ENCODE results near the gene TRIM28.
A peak's percentile ranks its signal among the peaks of the same experiment; 100 is the strongest.

The TRIM28 gene

DNA sequence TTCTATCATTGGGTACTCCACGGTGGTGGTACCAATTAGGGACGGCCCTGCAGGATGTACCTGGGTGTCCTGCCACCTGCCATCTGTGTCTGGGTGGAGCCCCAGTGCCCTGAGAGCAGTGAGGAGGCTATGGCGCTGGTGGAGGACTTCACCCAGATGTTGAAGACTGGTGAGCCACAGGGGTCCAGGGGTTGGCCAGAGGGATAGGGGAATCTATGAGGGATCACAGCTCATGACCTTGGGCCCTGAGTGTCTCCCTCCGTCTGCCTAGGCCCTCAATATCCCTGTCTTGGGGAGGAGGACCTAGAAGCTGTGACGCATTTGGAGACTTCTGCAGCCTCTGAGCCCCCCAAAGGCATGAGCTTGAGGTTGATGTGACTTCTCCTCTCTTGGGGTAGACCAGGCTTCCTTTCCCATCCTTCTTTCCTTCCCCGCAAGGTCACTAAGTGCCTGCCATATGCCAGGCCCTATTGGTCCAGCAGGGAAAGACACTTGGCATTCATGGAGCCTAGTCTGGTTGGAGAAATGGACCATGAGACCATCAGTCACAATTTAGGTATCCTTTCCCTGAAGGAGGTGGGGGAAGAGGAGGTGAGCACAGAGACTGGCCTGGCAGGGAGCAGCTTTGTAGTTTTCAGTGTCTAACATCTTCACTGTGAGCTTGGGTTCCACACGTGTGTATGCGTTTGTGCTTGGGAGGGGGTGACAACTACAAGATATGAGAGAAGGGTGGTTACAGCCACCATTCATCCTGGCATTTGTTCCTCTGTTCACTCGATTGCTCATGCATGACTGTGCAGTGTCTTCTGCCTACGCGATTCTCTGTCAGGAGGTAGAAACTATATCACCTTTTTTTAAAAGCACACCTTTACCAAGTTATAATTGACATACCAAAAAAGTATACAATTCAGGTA is 34.4 kb downstream of the TRIM28 start:
- in situ Hi-C loops (cut with HindIII; ENCODE audit: low pct_ligation_motif_present, low sequenced_read_pairs) = no loop called here
- no peak for DNase-seq
- TF ChIP-seq, protein P1, sequence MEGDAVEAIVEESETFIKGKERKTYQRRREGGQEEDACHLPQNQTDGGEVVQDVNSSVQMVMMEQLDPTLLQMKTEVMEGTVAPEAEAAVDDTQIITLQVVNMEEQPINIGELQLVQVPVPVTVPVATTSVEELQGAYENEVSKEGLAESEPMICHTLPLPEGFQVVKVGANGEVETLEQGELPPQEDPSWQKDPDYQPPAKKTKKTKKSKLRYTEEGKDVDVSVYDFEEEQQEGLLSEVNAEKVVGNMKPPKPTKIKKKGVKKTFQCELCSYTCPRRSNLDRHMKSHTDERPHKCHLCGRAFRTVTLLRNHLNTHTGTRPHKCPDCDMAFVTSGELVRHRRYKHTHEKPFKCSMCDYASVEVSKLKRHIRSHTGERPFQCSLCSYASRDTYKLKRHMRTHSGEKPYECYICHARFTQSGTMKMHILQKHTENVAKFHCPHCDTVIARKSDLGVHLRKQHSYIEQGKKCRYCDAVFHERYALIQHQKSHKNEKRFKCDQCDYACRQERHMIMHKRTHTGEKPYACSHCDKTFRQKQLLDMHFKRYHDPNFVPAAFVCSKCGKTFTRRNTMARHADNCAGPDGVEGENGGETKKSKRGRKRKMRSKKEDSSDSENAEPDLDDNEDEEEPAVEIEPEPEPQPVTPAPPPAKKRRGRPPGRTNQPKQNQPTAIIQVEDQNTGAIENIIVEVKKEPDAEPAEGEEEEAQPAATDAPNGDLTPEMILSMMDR (IDR thresholded peaks at IDR 0.05; ENCODE audit: low read depth, low read length, missing control alignments) = no peak
- peaks cover 10% of the 10 kb centered on the region for H3K36me3 ChIP-seq (replicated peaks)
- H3K4me3 ChIP-seq (ENCODE audit: low read depth, low read length) = no peak overlapping the region
- H3K27ac ChIP-seq = no peak overlapping the region
- H3K27me3 ChIP-seq (replicated peaks) = no peaks in the 10 kb centered on the region

GRCh38 chr19:58579473-58580142 is 35.7 kb downstream of the TRIM28 start:
- TF ChIP-seq, protein P1 (IDR thresholded peaks at IDR 0.05; ENCODE audit: low read depth, low read length, missing control alignments) = no peak
- Histone ChIP-seq H3K36me3 (replicated peaks) (peaks cover 12% of the 10 kb centered on the region), H3K4me3 (ENCODE audit: low read depth, low read length) (no peak overlapping the region), H3K27me3 (replicated peaks) (no peaks in the 10 kb centered on the region), H3K27ac (no peak overlapping the region)
- in situ Hi-C loops (cut with HindIII; ENCODE audit: low pct_ligation_motif_present, low sequenced_read_pairs) = no loop called here
- DNase-seq = no peak

- DNase-seq = peak; percentile 85
- Histone ChIP-seq H3K36me3 (replicated peaks) (peaks cover 12% of the 10 kb centered on the region), H3K4me3 (ENCODE audit: low read depth, low read length) (no peak overlapping the region), H3K27me3 (replicated peaks) (no peaks in the 10 kb centered on the region), H3K27ac (no peak overlapping the region)
- in situ Hi-C loops (cut with HindIII; ENCODE audit: low pct_ligation_motif_present, low sequenced_read_pairs) = no loop called here
- TF ChIP-seq, protein P1 (IDR thresholded peaks at IDR 0.05; ENCODE audit: low read depth, low read length, missing control alignments) = peak; percentile 96
These were observed 37.6 kb downstream of the TRIM28 start for GRCh38 chr19:58581227-58582141.

DNA sequence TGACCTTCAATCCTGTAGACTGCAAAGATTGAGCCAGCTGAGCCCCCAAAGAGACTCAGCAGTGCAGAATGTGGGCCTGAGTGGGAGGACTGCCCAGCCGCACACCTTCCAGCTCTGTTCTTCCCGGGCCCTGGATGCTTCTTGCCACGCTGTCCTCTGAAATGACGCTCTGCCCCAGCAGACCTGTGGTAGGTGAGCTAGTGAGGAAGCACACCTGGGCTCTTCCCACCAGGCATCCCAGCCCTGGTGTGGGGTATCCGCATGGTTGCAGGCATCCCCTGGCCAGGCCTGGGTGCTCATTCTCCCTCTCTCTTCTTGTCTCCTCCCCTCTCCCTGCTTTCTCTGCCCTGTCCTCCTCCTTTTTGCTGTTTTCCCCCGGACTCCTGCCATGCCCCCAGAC is 39.1 kb downstream of the TRIM28 start:
- Histone ChIP-seq H3K27me3 (replicated peaks) (no peaks in the 10 kb centered on the region), H3K27ac (no peak overlapping the region), H3K4me3 (ENCODE audit: low read depth, low read length) (no peak overlapping the region), H3K36me3 (replicated peaks) (peaks cover 12% of the 10 kb centered on the region)
- TF ChIP-seq, protein P1 (IDR thresholded peaks at IDR 0.05; ENCODE audit: low read depth, low read length, missing control alignments) = no peak
- DNase-seq = no peak
- in situ Hi-C loops (cut with HindIII; ENCODE audit: low pct_ligation_motif_present, low sequenced_read_pairs) = no loop called here

DNA sequence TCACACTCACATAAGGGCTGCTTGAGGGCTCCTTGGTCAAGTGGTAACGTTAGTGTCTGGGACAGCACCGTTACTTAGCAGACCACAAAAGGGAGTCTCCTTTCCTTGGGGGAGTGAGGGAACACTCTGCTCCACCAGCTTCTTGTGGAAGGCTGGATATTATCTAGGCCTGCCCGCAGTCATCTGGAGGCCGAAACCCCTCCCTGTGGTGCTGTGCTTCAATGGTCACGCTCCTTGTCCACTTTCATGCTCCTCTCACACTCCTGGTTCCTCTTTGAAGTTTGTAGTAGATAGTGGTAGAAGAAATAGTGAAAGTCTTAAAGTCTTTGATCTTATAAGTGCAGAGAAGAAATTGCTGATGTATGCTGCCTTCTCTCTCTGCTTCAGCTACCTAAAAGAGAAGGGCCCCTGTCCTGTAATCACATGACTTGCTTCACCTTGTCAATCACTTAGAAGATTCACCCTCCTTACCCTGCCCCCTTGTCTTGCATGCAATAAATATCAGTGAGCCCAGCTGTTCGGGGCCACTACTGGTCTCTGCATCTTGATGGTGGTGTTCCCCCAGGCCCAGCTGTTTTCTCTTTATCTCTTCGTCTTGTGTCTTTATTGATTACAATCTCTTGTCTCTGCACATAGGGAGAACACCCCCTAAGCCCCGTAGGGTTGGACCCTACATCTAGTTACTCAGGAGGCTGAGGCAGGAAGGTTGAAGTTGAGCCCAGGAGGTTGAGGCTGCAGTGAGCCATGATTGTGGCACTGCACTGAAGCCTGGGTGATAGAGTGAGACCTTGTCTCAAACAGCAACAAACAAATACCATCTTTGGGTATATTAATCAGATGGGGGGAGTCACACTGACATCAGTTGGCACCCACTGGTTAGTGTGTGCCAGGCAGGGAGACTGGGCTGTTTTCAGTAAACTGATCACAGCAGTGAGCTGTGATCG is 40.9 kb downstream of the TRIM28 start:
- Histone ChIP-seq H3K27me3 (replicated peaks) (no peaks in the 10 kb centered on the region), H3K27ac (no peak overlapping the region), H3K36me3 (replicated peaks) (peaks cover 12% of the 10 kb centered on the region), H3K4me3 (ENCODE audit: low read depth, low read length) (no peak overlapping the region)
- in situ Hi-C loops (cut with HindIII; ENCODE audit: low pct_ligation_motif_present, low sequenced_read_pairs) = no loop called here
- DNase-seq = no peak
- TF ChIP-seq, protein P1 (IDR thresholded peaks at IDR 0.05; ENCODE audit: low read depth, low read length, missing control alignments) = no peak

Measured in brain microvascular endothelial cell (primary cell).